NT2/D1 (cell line): Measurements from ENCODE around the gene WT1.

Experiments
- DNase-seq: peaks from one replicate; pipeline ENCODE4 v3.0.0-alpha.2; 2011; ENCODE audit warnings: low read depth, low spot score
- H3K27me3 ChIP-seq: 2 replicates; pipeline ENCODE4 v1.6.0; 2011; ENCODE audit warnings: mild to moderate bottlenecking; ENCODE audit not compliant: insufficient read length, insufficient read depth
- H3K36me3 ChIP-seq: 2 replicates; pipeline ENCODE4 v1.6.1; 2011; ENCODE audit warnings: mild to moderate bottlenecking, low read length, mixed read lengths; ENCODE audit not compliant: insufficient read depth, insufficient read length
- H3K4me1 ChIP-seq: 2 replicates; pipeline ENCODE4 v1.5.1; 2011; ENCODE audit not compliant: insufficient read depth, insufficient read length
- H3K4me3 ChIP-seq: 2 replicates; pipeline ENCODE4 v1.5.1; 2011; ENCODE audit warnings: low read depth; ENCODE audit not compliant: insufficient read length
- H3K9ac ChIP-seq: 2 replicates; pipeline ENCODE4 v1.6.0; 2011; ENCODE audit warnings: low read depth; ENCODE audit not compliant: insufficient read length
- H3K9me3 ChIP-seq: 2 replicates; pipeline ENCODE4 v1.5.1; 2011; ENCODE audit warnings: mild to moderate bottlenecking, low read length; ENCODE audit not compliant: insufficient read depth
- SUZ12 ChIP-seq: IDR thresholded peaks from 2 replicates; pipeline ENCODE4 v1.6.1; 2011; ENCODE audit not compliant: insufficient read length, insufficient read depth; ENCODE audit errors: extremely low read depth
- YY1 ChIP-seq: IDR thresholded peaks from 2 replicates; pipeline ENCODE4 v1.6.1; 2011; ENCODE audit not compliant: insufficient read length, insufficient read depth
- ZNF274 ChIP-seq: IDR thresholded peaks from 2 replicates; pipeline ENCODE4 v1.6.1; 2011; ENCODE audit warnings: mild to moderate bottlenecking, low read depth, low read length

Gene WT1

GRCh38 chr11:32434356-32435151 is 785 bp downstream of the WT1 start:
- TF ChIP-seq SUZ12 (no peak), ZNF274 (no peak), YY1 (no peak)
- Histone ChIP-seq H3K4me3 (peak overlapping the region; percentile 21), H3K9ac (no peak overlapping the region), H3K36me3 (no peaks in the 10 kb centered on the region), H3K9me3 (no peaks in the 10 kb centered on the region), H3K4me1 (peaks cover 2% of the 10 kb centered on the region), H3K27me3 (peaks cover 98% of the 10 kb centered on the region)
- DNase-seq = no peak

- H3K4me1 ChIP-seq = peaks cover 2% of the 10 kb centered on the region
- no peak overlapping the region for H3K9ac ChIP-seq
- H3K36me3 ChIP-seq = no peaks in the 10 kb centered on the region
- peak overlapping the region; percentile 10 for H3K4me3 ChIP-seq
- no peaks in the 10 kb centered on the region for H3K9me3 ChIP-seq
- peak; percentile 80 for TF ChIP-seq SUZ12
- no peak for TF ChIP-seq ZNF274
- no peak for DNase-seq
- peaks cover 98% of the 10 kb centered on the region for H3K27me3 ChIP-seq
Measured at GRCh38 chr11:32433914-32434355, 1.4 kb downstream of the WT1 start.

- peaks cover 98% of the 10 kb centered on the region for H3K27me3 ChIP-seq
- peaks cover under 1% of the 10 kb centered on the region for H3K4me1 ChIP-seq
- H3K9me3 ChIP-seq = no peaks in the 10 kb centered on the region
- TF ChIP-seq YY1 = no peak
- peak; percentile 34 for TF ChIP-seq SUZ12
- no peak for DNase-seq
- no peaks in the 10 kb centered on the region for H3K36me3 ChIP-seq
- H3K9ac ChIP-seq = peak overlapping the region; percentile 10
- H3K4me3 ChIP-seq = no peak overlapping the region
Measured at GRCh38 chr11:32433101-32433913, 2.0 kb downstream of the WT1 start.

GRCh38 chr11:32432565-32432964 is 2.8 kb downstream of the WT1 start:
- no peak for DNase-seq
- no peaks in the 10 kb centered on the region for H3K9me3 ChIP-seq
- peaks cover 2% of the 10 kb centered on the region for H3K4me1 ChIP-seq
- peaks cover 98% of the 10 kb centered on the region for H3K27me3 ChIP-seq
- no peak overlapping the region for H3K9ac ChIP-seq
- TF ChIP-seq SUZ12 = no peak
- no peak for TF ChIP-seq ZNF274
- no peak for TF ChIP-seq YY1
- no peaks in the 10 kb centered on the region for H3K36me3 ChIP-seq
- no peak overlapping the region for H3K4me3 ChIP-seq

GRCh38 chr11:32430568-32431381 is 4.6 kb downstream of the WT1 start:
- Histone ChIP-seq H3K9me3 (no peaks in the 10 kb centered on the region), H3K9ac (peak overlapping the region; percentile 64), H3K4me1 (peaks cover 6% of the 10 kb centered on the region), H3K36me3 (no peaks in the 10 kb centered on the region), H3K27me3 (peaks cover 98% of the 10 kb centered on the region), H3K4me3 (peak overlapping the region; percentile 36)
- TF ChIP-seq SUZ12 (peak; percentile 57), ZNF274 (no peak), YY1 (no peak)
- no peak for DNase-seq

- Histone ChIP-seq H3K36me3 (no peaks in the 10 kb centered on the region), H3K27me3 (peaks cover 100% of the 10 kb centered on the region), H3K9me3 (no peaks in the 10 kb centered on the region), H3K4me1 (peaks cover 6% of the 10 kb centered on the region), H3K9ac (no peak overlapping the region), H3K4me3 (no peak overlapping the region)
- no peak for TF ChIP-seq SUZ12
- TF ChIP-seq YY1 = no peak
- TF ChIP-seq ZNF274 = no peak
- no peak for DNase-seq
Measured at GRCh38 chr11:32429477-32429876, 5.9 kb downstream of the WT1 start.

GRCh38 chr11:32428665-32429303 is 6.6 kb downstream of the WT1 start:
- H3K4me3 ChIP-seq = no peak overlapping the region
- no peaks in the 10 kb centered on the region for H3K36me3 ChIP-seq
- peaks cover 98% of the 10 kb centered on the region for H3K27me3 ChIP-seq
- TF ChIP-seq YY1 (no peak), SUZ12 (no peak)
- no peak for DNase-seq
- peaks cover 6% of the 10 kb centered on the region for H3K4me1 ChIP-seq
- H3K9me3 ChIP-seq = no peaks in the 10 kb centered on the region
- H3K9ac ChIP-seq = no peak overlapping the region
